HUES48 (cell line): ENCODE data around the gene GMPR.

Experiments used
- H3K27ac ChIP-seq: one replicate; pipeline ENCODE4 v1.7.0; 2013; ENCODE audit warnings: low read depth, low read length, inconsistent platforms
- H3K27me3 ChIP-seq: 2 replicates; pipeline ENCODE4 v1.6.1; 2013; ENCODE audit warnings: mild to moderate bottlenecking, low read length; ENCODE audit not compliant: control insufficient read depth, insufficient read depth
- H3K36me3 ChIP-seq: 2 replicates; pipeline ENCODE4 v1.6.1; 2013; ENCODE audit warnings: low read length; ENCODE audit not compliant: control insufficient read depth, insufficient read depth
- H3K4me1 ChIP-seq: 2 replicates; pipeline ENCODE4 v1.6.1; 2013; ENCODE audit warnings: mild to moderate bottlenecking, low read length; ENCODE audit not compliant: control insufficient read depth, insufficient read depth
- H3K4me3 ChIP-seq: 2 replicates; pipeline ENCODE4 v1.5.1; 2013; ENCODE audit warnings: mild to moderate bottlenecking, low read depth, low read length
- H3K9ac ChIP-seq: 2 replicates; pipeline ENCODE4 v1.6.1; 2013; ENCODE audit warnings: mild to moderate bottlenecking, low read depth, low read length, moderate library complexity
- H3K9me3 ChIP-seq: 2 replicates; pipeline ENCODE4 v1.6.1; 2013; ENCODE audit warnings: low read length; ENCODE audit not compliant: control insufficient read depth, insufficient read depth

The GMPR gene

DNA sequence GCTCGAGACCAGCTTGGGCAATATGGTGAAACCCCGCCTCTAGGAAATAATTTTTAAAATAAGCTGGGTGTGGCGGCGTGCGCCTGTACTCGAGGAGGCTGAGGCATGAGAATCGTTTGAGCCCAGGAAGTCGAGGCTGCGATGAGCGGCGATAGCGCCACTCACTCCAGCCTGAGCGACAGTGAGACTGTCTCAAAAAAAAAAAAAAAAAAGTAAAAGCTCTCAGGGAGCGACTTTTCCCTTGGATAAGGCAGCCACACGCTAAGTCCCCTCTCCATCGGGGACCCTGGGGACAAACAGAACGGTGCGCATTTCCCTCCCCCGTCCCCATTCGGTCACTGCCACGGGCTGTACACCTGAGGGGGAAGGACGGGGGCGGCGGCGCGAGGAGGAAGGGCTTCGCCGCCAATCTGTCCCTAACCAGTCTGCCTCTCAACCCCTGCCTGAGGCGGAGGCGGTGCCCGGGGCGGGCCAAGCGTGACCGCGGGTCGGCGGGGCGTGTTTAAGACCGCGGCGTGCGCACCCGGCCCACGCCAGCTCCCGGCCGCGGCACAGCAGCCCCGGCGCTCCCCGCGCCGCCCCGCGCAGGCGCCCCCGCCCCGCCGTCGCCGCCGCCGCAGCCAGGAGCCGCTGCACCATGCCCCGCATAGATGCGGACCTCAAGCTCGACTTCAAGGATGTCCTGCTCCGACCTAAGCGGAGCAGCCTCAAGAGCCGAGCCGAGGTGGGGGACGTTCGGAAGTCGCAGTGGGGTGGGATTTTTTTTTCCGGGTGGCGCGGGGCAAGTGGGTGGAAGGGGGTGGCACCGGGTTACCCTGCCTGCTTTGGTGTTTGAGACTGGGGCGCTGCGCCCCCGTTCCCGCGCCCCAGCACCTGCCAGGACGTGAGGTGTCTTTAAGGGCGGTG, at the start of gene GMPR:
Gene GMPR (plus strand): TSS at position 531 of the 906 bp plus-strand sequence. CDS start 107 bp downstream, at position 638.
- no peaks in the 10 kb centered on the region for H3K36me3 ChIP-seq
- H3K9me3 ChIP-seq = no peaks in the 10 kb centered on the region
- H3K4me1 ChIP-seq = peaks cover 6% of the 10 kb centered on the region; the same call in 1 of the 2 replicates
- H3K9ac ChIP-seq = no peak within 1 kb of the TSS
- H3K27me3 ChIP-seq = peaks cover 58% of the 10 kb centered on the region
- no peak within 1 kb of the TSS for H3K27ac ChIP-seq
- peak within 1 kb of the TSS; percentile 56 for H3K4me3 ChIP-seq

DNA sequence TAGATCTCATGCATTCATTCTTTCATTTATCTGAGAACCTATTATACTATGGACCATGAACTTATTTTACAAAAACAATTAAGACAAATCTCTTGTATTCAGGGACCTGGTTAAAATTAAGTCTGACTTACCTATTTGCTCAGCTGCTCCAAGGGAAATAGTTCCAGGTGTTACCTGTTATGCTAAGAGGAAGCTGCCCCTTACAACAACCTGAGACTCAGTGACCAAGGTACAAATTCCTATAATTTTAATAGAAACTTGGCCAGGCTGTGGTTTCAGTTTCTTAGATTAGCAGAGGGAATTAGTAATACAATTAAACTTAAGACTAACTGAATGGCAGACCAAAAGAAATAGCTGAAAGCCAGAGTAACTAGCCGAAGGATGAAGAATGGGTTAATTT, 48.2 kb upstream of the GMPR start:
- H3K9me3 ChIP-seq = no peaks in the 10 kb centered on the region
- H3K27me3 ChIP-seq = no peaks in the 10 kb centered on the region
- H3K9ac ChIP-seq = no peak overlapping the region
- H3K36me3 ChIP-seq = no peaks in the 10 kb centered on the region
- H3K4me3 ChIP-seq = no peak overlapping the region
- no peak overlapping the region for H3K27ac ChIP-seq
- no peaks in the 10 kb centered on the region for H3K4me1 ChIP-seq

GRCh38 chr6:16196260-16196983, 42.0 kb upstream of the GMPR start:
- no peak overlapping the region for H3K27ac ChIP-seq
- H3K9me3 ChIP-seq = no peaks in the 10 kb centered on the region
- H3K9ac ChIP-seq = no peak overlapping the region
- no peak overlapping the region for H3K4me3 ChIP-seq
- no peaks in the 10 kb centered on the region for H3K36me3 ChIP-seq
- no peaks in the 10 kb centered on the region for H3K4me1 ChIP-seq
- no peaks in the 10 kb centered on the region for H3K27me3 ChIP-seq

GRCh38 chr6:16196984-16197546, 41.3 kb upstream of the GMPR start:
- H3K9me3 ChIP-seq = no peaks in the 10 kb centered on the region
- no peaks in the 10 kb centered on the region for H3K36me3 ChIP-seq
- no peak overlapping the region for H3K4me3 ChIP-seq
- H3K27me3 ChIP-seq = no peaks in the 10 kb centered on the region
- no peak overlapping the region for H3K27ac ChIP-seq
- no peak overlapping the region for H3K9ac ChIP-seq
- H3K4me1 ChIP-seq = no peaks in the 10 kb centered on the region

DNA sequence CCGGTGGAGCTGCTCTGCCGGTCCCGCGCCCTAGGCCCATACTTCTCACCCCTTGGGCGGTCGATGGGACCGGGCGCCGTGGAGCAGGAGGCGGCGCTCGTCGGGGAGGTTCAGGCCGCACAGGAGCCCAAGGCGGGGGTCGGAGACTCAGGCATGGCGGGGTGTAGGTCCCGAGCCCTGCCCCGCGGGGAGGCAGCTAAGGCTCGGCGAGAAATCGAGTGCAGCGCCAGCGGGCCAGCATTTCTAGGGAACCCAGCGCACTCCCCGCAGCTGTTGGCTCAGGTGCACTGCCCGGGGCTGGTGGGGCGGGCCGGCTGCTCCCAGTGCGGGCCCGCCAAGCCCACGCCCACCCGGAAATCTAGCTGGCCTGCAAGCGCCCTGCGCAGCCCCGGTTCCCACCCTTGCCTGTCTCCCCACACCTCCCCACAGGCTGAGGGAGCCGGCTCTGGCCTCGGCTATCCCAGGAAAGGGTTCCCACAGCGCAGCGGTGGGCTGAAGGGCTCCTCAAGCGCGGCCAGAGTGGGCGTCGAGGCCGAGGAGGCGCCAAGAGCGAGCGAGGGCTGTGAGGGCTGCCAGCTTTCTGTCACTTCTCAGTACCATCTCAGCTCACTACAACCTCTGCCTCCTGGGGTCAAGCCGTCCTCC, 40.2 kb upstream of the GMPR start:
- H3K27me3 ChIP-seq = no peaks in the 10 kb centered on the region
- H3K9ac ChIP-seq = no peak overlapping the region

GRCh38 chr6:16199804-16200203, 38.6 kb upstream of the GMPR start:
- Histone ChIP-seq H3K9me3 (no peaks in the 10 kb centered on the region), H3K4me3 (no peak overlapping the region), H3K4me1 (no peaks in the 10 kb centered on the region), H3K27me3 (no peaks in the 10 kb centered on the region), H3K9ac (no peak overlapping the region), H3K27ac (no peak overlapping the region), H3K36me3 (no peaks in the 10 kb centered on the region)

More for the DNA sequence above, 40.2 kb upstream of the GMPR start:
- H3K27ac ChIP-seq = no peak overlapping the region
- H3K4me3 ChIP-seq = no peak overlapping the region
- H3K9me3 ChIP-seq = no peaks in the 10 kb centered on the region
- no peaks in the 10 kb centered on the region for H3K36me3 ChIP-seq
- H3K4me1 ChIP-seq = no peaks in the 10 kb centered on the region

GRCh38 chr6:16200321-16200883, 38.0 kb upstream of the GMPR start:
- Histone ChIP-seq H3K4me3 (no peak overlapping the region), H3K27ac (no peak overlapping the region)

DNA sequence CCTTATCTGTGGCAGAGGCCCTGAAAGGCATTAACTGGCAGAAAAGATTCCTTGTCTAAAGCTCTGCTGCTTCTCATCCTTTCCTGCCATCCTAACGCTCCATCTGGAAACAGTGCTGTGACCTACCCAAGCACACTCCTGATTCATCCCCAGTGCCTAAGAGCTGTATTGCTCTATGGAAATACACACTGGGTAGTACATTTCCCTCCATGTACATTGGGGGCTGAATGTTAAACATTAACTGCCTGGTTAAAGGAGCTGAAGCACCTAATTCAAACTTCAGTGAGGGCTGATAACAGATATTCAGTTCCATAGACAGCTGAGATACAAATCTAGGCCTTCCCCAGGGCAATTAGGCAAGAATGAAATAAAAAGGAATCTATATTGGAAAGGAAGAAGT, 36.7 kb upstream of the GMPR start:
- no peaks in the 10 kb centered on the region for H3K9me3 ChIP-seq
- H3K27ac ChIP-seq = no peak overlapping the region
- H3K9ac ChIP-seq = no peak overlapping the region
- H3K4me1 ChIP-seq = no peaks in the 10 kb centered on the region
- no peaks in the 10 kb centered on the region for H3K36me3 ChIP-seq
- no peak overlapping the region for H3K4me3 ChIP-seq
- no peaks in the 10 kb centered on the region for H3K27me3 ChIP-seq

More at GRCh38 chr6:16200321-16200883, 38.0 kb upstream of the GMPR start:
- Histone ChIP-seq H3K27me3 (no peaks in the 10 kb centered on the region), H3K4me1 (no peaks in the 10 kb centered on the region), H3K9me3 (no peaks in the 10 kb centered on the region), H3K36me3 (no peaks in the 10 kb centered on the region), H3K9ac (no peak overlapping the region)

GRCh38 chr6:16204653-16205376, 33.6 kb upstream of the GMPR start:
- Histone ChIP-seq H3K36me3 (no peaks in the 10 kb centered on the region), H3K4me3 (no peak overlapping the region), H3K4me1 (no peaks in the 10 kb centered on the region), H3K9ac (no peak overlapping the region), H3K9me3 (no peaks in the 10 kb centered on the region), H3K27ac (no peak overlapping the region), H3K27me3 (no peaks in the 10 kb centered on the region)
